ENCODE results near the gene HSBP1. TPM values are rescaled to one million over a fixed set of nuclear protein-coding genes. Genes with fewer than 3 reads are reported as not detected.

The HSBP1 gene
- total RNA-seq, 1 donor = 28.0 TPM

- no peak for DNase-seq (ENCODE audit: low read depth in 2 of 3, low spot score in 2 of 3)
These were observed 5.1 kb upstream of the HSBP1 start for GRCh38 chr16:83802554-83803205.

- DNase-seq (ENCODE audit: low read depth in 2 of 3, low spot score in 2 of 3) = no peak
These were observed 4.0 kb upstream of the HSBP1 start for GRCh38 chr16:83803811-83804210.

- no peak for DNase-seq (ENCODE audit: low read depth in 2 of 3, low spot score in 2 of 3)
These were observed 3.4 kb upstream of the HSBP1 start for GRCh38 chr16:83804366-83804765.

GRCh38 chr16:83806036-83806435 is 1.7 kb upstream of the HSBP1 start:
- DNase-seq (ENCODE audit: low read depth in 2 of 3, low spot score in 2 of 3) = peak in 1 of 3 donors; percentile 72

- peak in 1 of 3 donors; percentile 9 for DNase-seq (ENCODE audit: low read depth in 2 of 3, low spot score in 2 of 3)
These were observed 1.0 kb upstream of the HSBP1 start for GRCh38 chr16:83806731-83807130.

GRCh38 chr16:83807327-83807709 is 460 bp upstream of the HSBP1 start:
- no peak for DNase-seq (ENCODE audit: low read depth in 2 of 3, low spot score in 2 of 3)

GRCh38 chr16:83808573-83809014 is 816 bp downstream of the HSBP1 start:
- DNase-seq (ENCODE audit: low read depth in 2 of 3, low spot score in 2 of 3) = no peak

- no peak for DNase-seq (ENCODE audit: low read depth in 2 of 3, low spot score in 2 of 3)
These were observed 1.3 kb downstream of the HSBP1 start for GRCh38 chr16:83809092-83809491.

- DNase-seq (ENCODE audit: low read depth in 2 of 3, low spot score in 2 of 3) = no peak
These were observed 3.1 kb downstream of the HSBP1 start for GRCh38 chr16:83810901-83811300.

- DNase-seq (ENCODE audit: low read depth in 2 of 3, low spot score in 2 of 3) = peak in 1 of 3 donors; percentile 62
These were observed 6.3 kb downstream of the HSBP1 start for GRCh38 chr16:83813823-83814658.

- DNase-seq (ENCODE audit: low read depth in 2 of 3, low spot score in 2 of 3) = no peak
These were observed 6.8 kb downstream of the HSBP1 start for GRCh38 chr16:83814659-83814985.

GRCh38 chr16:83817022-83817421 is 9.2 kb downstream of the HSBP1 start:
- DNase-seq (ENCODE audit: low read depth in 2 of 3, low spot score in 2 of 3) = no peak

- no peak for DNase-seq (ENCODE audit: low read depth in 2 of 3, low spot score in 2 of 3)
These were observed 10.5 kb downstream of the HSBP1 start for GRCh38 chr16:83818276-83818675.

- no peak for DNase-seq (ENCODE audit: low read depth in 2 of 3, low spot score in 2 of 3)
These were observed 11.6 kb downstream of the HSBP1 start for GRCh38 chr16:83819361-83819760.

GRCh38 chr16:83826146-83826913 is 18.6 kb downstream of the HSBP1 start:
- DNase-seq (ENCODE audit: low read depth in 2 of 3, low spot score in 2 of 3) = peak; percentile 54 to 84 (median 65)

GRCh38 chr16:83830091-83830768 is 22.5 kb downstream of the HSBP1 start:
- DNase-seq (ENCODE audit: low read depth in 2 of 3, low spot score in 2 of 3) = no peak

- no peak for DNase-seq (ENCODE audit: low read depth in 2 of 3, low spot score in 2 of 3)
These were observed 23.1 kb downstream of the HSBP1 start for GRCh38 chr16:83830769-83831455.

GRCh38 chr16:83831456-83831987 is 23.7 kb downstream of the HSBP1 start:
- DNase-seq (ENCODE audit: low read depth in 2 of 3, low spot score in 2 of 3) = no peak

GRCh38 chr16:83833921-83834320 is 26.1 kb downstream of the HSBP1 start:
- DNase-seq (ENCODE audit: low read depth in 2 of 3, low spot score in 2 of 3) = no peak
